Activated T-cell treated with anti-CD3 and anti-CD28 coated beads, Interleukin-2, amount 50 U/mL, for 72 hours (primary cell): ENCODE data around the gene GXYLT1. TPM values are rescaled to one million over a fixed set of nuclear protein-coding genes. Genes with fewer than 3 reads are reported as not detected.
"Not testable (repeated sequence)": the region's sequence is repeated elsewhere in the genome, so short reads cannot be mapped to it uniquely, and the experiment has no call there.

Source experiments
- ATAC-seq, 2 donors: fragments of 150-1000 bp; cut with Tn5 transposase; replicated peaks in 1 of 2; 2 replicates each; pipeline ENCODE4 v1.10.0; 2021; ENCODE audit warnings: moderate library complexity in 2 of 2, mild to moderate bottlenecking in 1 of 2
- DNase-seq, 2 donors: peaks; one replicate each; pipeline ENCODE4 v3.0.0; 2021 to 2022; ENCODE audit warnings: mixed read lengths in 1 of 2
- H3K27ac Mint-ChIP-seq: one replicate; pipeline ENCODE4 v1.8.0; 2022; ENCODE audit warnings: mild to moderate bottlenecking, moderate library complexity, mixed read lengths
- H3K27me3 Mint-ChIP-seq: one replicate; pipeline ENCODE4 v1.8.0; 2022; ENCODE audit warnings: low read depth, mixed read lengths
- H3K36me3 Mint-ChIP-seq, 2 donors: one replicate each; pipeline ENCODE4 v1.8.0; 2022; ENCODE audit warnings: mixed read lengths in 2 of 2, mild to moderate bottlenecking in 1 of 2; ENCODE audit not compliant: insufficient read depth in 2 of 2
- H3K4me1 Mint-ChIP-seq: one replicate; pipeline ENCODE4 v1.8.0; 2022; ENCODE audit warnings: low read depth, mixed read lengths
- H3K4me3 Mint-ChIP-seq, 2 donors: one replicate each; pipeline ENCODE4 v1.8.0; 2022; ENCODE audit warnings: mild to moderate bottlenecking in 2 of 2, mixed read lengths in 2 of 2, moderate library complexity in 2 of 2
- H3K9me3 Mint-ChIP-seq, 2 donors: one replicate each; pipeline ENCODE4 v1.8.0; 2022; ENCODE audit warnings: mixed read lengths in 2 of 2
- total RNA-seq, 2 donors: library from RNA; stranded (reverse); gene quantifications; one replicate each; pipeline ENCODE4 v1.2.3, GENCODE V29; 2022

Gene GXYLT1
- total RNA-seq, 2 donors from 2014 or later: 7.2 to 8.4 TPM

GRCh38 chr12:42070036-42070435 lies 74.6 kb downstream of the GXYLT1 start:
- Mint-ChIP-seq H3K4me3 (no peak overlapping the region), H3K27ac (no peak overlapping the region), H3K4me1 (no peaks in the 10 kb centered on the region), H3K36me3 (no peaks in the 10 kb centered on the region), H3K27me3 (peaks cover 6% of the 10 kb centered on the region), H3K9me3 (peaks cover 5 to 7% of the 10 kb centered on the region in 2 donors)
- DNase-seq (no peak), ATAC-seq (no peak)

GRCh38 chr12:42059127-42059526 lies 85.5 kb downstream of the GXYLT1 start:
- Mint-ChIP-seq H3K27ac (no peak overlapping the region), H3K4me3 (no peak overlapping the region)

GRCh38 chr12:42056130-42056529 lies 88.5 kb downstream of the GXYLT1 start:
- no peak overlapping the region for H3K4me3 Mint-ChIP-seq
- H3K36me3 Mint-ChIP-seq: no peaks in the 10 kb centered on the region
- no peak overlapping the region for H3K27ac Mint-ChIP-seq
- H3K4me1 Mint-ChIP-seq: no peaks in the 10 kb centered on the region
- DNase-seq (no peak), ATAC-seq (no peak)
- peaks cover 23% of the 10 kb centered on the region for H3K27me3 Mint-ChIP-seq
- H3K9me3 Mint-ChIP-seq: no peaks in the 10 kb centered on the region

More at GRCh38 chr12:42059127-42059526, 85.5 kb downstream of the GXYLT1 start:
- H3K4me1 Mint-ChIP-seq: no peaks in the 10 kb centered on the region
- H3K9me3 Mint-ChIP-seq: peaks cover 0 to under 1% of the 10 kb centered on the region in 2 donors
- DNase-seq: no peak
- ATAC-seq: no peak
- peaks cover 15% of the 10 kb centered on the region for H3K27me3 Mint-ChIP-seq
- no peaks in the 10 kb centered on the region for H3K36me3 Mint-ChIP-seq

GRCh38 chr12:42053456-42053855 lies 91.2 kb downstream of the GXYLT1 start:
- Mint-ChIP-seq H3K27me3 (peaks cover 23% of the 10 kb centered on the region), H3K9me3 (peaks cover 0 to 2% of the 10 kb centered on the region in 2 donors), H3K4me1 (no peaks in the 10 kb centered on the region), H3K36me3 (no peaks in the 10 kb centered on the region), H3K4me3 (no peak overlapping the region), H3K27ac (no peak overlapping the region)
- ATAC-seq (no peak), DNase-seq (no peak)

- ATAC-seq, H3K27ac Mint-ChIP-seq, H3K27me3 Mint-ChIP-seq: not testable (repeated sequence)
Measured at GRCh38 chr12:42048980-42049379, 95.7 kb downstream of the GXYLT1 start.

GRCh38 chr12:42039577-42039976 lies 105.1 kb downstream of the GXYLT1 start:
- H3K4me3 Mint-ChIP-seq: no peak overlapping the region
- peaks cover 18% of the 10 kb centered on the region for H3K27me3 Mint-ChIP-seq
- H3K4me1 Mint-ChIP-seq: no peaks in the 10 kb centered on the region
- H3K9me3 Mint-ChIP-seq: no peaks in the 10 kb centered on the region
- no peak for ATAC-seq
- DNase-seq: no peak
- no peak overlapping the region for H3K27ac Mint-ChIP-seq
- H3K36me3 Mint-ChIP-seq: no peaks in the 10 kb centered on the region

More at GRCh38 chr12:42048980-42049379, 95.7 kb downstream of the GXYLT1 start:
- H3K4me3 Mint-ChIP-seq, H3K36me3 Mint-ChIP-seq, H3K9me3 Mint-ChIP-seq, H3K4me1 Mint-ChIP-seq, DNase-seq: not testable (repeated sequence)

- Mint-ChIP-seq H3K36me3 (no peaks in the 10 kb centered on the region), H3K27ac (no peak overlapping the region), H3K9me3 (no peaks in the 10 kb centered on the region), H3K4me3 (no peak overlapping the region), H3K27me3 (peaks cover 18% of the 10 kb centered on the region), H3K4me1 (no peaks in the 10 kb centered on the region)
- ATAC-seq: no peak
- no peak for DNase-seq
Measured at GRCh38 chr12:42039176-42039575, 105.5 kb downstream of the GXYLT1 start.

- peaks cover 23% of the 10 kb centered on the region for H3K27me3 Mint-ChIP-seq
- H3K9me3 Mint-ChIP-seq: no peaks in the 10 kb centered on the region
- no peak overlapping the region for H3K4me3 Mint-ChIP-seq
Measured at GRCh38 chr12:42031847-42032564, 112.7 kb downstream of the GXYLT1 start.

More at GRCh38 chr12:42031847-42032564, 112.7 kb downstream of the GXYLT1 start:
- no peaks in the 10 kb centered on the region for H3K4me1 Mint-ChIP-seq
- no peaks in the 10 kb centered on the region for H3K36me3 Mint-ChIP-seq
- no peak overlapping the region for H3K27ac Mint-ChIP-seq
- ATAC-seq: no peak
- no peak for DNase-seq

Other genes with a start within 250 kb of the GXYLT1 start
- gene YAF2, start 93.4 kb upstream of the GXYLT1 start, total RNA-seq: 10 to 100 TPM; 71.8 to 77.2 TPM
- gene ZCRB1, start 181.2 kb upstream of the GXYLT1 start, total RNA-seq: 100 to 1,000 TPM in 1 of 2 donors, 10 to 100 TPM in 1; 89.2 to 113 TPM
- 10 to 100 TPM; 56.9 to 63.1 TPM for gene PPHLN1, start 181.3 kb upstream of the GXYLT1 start, total RNA-seq